D341Med (cell line): ENCODE data around the gene ZNF614.
A peak's percentile ranks its signal among the peaks of the same experiment; 100 is the strongest.
"Not testable (repeated sequence)": the region's sequence is repeated elsewhere in the genome, so short reads cannot be mapped to it uniquely, and the experiment has no call there.

ENCODE experiments used
- DNase-seq: peaks from one replicate; pipeline ENCODE4 v3.0.0; 2012; ENCODE audit warnings: low spot score

The ZNF614 gene

GRCh38 chr19:52028027-52028779 is at the start of gene ZNF614:
Gene ZNF614, minus strand, starts transcription at chr19:52028379. Its CDS starts 2,634 bp downstream, at chr19:52025745.
- peak; percentile 92 for DNase-seq

- DNase-seq, result no peak
Observed at GRCh38 chr19:52070496-52070895, 42.3 kb upstream of the ZNF614 start.

GRCh38 chr19:52069653-52070052 is 41.5 kb upstream of the ZNF614 start:
- DNase-seq, result no peak

- DNase-seq, result no peak
Observed at GRCh38 chr19:52066258-52066863, 38.2 kb upstream of the ZNF614 start.

GRCh38 chr19:52065399-52065798 is 37.2 kb upstream of the ZNF614 start:
- DNase-seq, result no peak

- not testable (repeated sequence) for DNase-seq
Observed at GRCh38 chr19:52056480-52056879, 28.3 kb upstream of the ZNF614 start.

GRCh38 chr19:52051736-52052135 is 23.6 kb upstream of the ZNF614 start:
- DNase-seq, result not testable (repeated sequence)

GRCh38 chr19:52048555-52049501 is 20.6 kb upstream of the ZNF614 start, which contains the start of gene ZNF432:
Gene ZNF432, minus strand, starts transcription at chr19:52048838. Its CDS starts 1,970 bp downstream, at chr19:52046868.
- peak; percentile 93 for DNase-seq

GRCh38 chr19:52039169-52039568 is 11.0 kb upstream of the ZNF614 start:
- DNase-seq, result no peak

GRCh38 chr19:52034051-52034728 is 6.0 kb upstream of the ZNF614 start:
- no peak for DNase-seq

- DNase-seq, result no peak
Observed at GRCh38 chr19:52028780-52029123, 573 bp upstream of the ZNF614 start.

- not testable (repeated sequence) for DNase-seq
Observed at GRCh38 chr19:52026255-52026990, 1.8 kb downstream of the ZNF614 start.

- not testable (repeated sequence) for DNase-seq
Observed at GRCh38 chr19:52024478-52024877, 3.7 kb downstream of the ZNF614 start.

GRCh38 chr19:52022193-52022592 is 6.0 kb downstream of the ZNF614 start:
- DNase-seq, result no peak

- DNase-seq, result no peak
Observed at GRCh38 chr19:52020506-52020905, 7.7 kb downstream of the ZNF614 start.

GRCh38 chr19:52010674-52011073 is 17.5 kb downstream of the ZNF614 start:
- DNase-seq, result no peak

GRCh38 chr19:52007806-52008557 is 20.2 kb downstream of the ZNF614 start, which contains the start of gene ZNF615:
Gene ZNF615, minus strand, starts transcription at chr19:52008211. Its CDS starts 4,500 bp downstream, at chr19:52003711.
- peak; percentile 87 for DNase-seq

GRCh38 chr19:52007451-52007805 is 20.8 kb downstream of the ZNF614 start:
- peak; percentile 58 for DNase-seq

- DNase-seq, result no peak
Observed at GRCh38 chr19:51994048-51994644, 34.0 kb downstream of the ZNF614 start.

- DNase-seq, result no peak
Observed at GRCh38 chr19:51993422-51993821, 34.8 kb downstream of the ZNF614 start.
